ENCODE measurements around the gene NES. TPM values are rescaled to one million over a fixed set of nuclear protein-coding genes. Genes with fewer than 3 reads are reported as not detected.

The NES gene
- total RNA-seq, 1 experiment from 2014 or later = 168 TPM

DNA sequence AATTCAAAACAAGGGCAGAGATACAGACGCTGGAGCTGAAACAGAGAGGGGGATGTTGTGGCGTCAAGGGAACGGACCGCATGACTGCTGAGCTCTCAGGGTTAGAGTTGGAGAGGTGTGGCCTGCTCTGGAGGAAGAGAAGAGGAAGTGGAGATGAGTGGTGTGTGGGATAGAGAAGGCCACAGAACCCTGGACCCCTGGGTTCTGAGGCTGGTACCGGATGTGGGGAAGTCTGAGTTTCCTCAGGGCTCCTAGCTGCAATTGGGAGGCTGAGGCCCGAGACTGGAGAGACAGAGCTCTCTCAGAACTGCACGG, 33.5 kb downstream of the NES start:
- H3K4ac ChIP-seq (ENCODE audit: low read depth, low read length) = no peak overlapping the region
- no peak overlapping the region for H3K27ac Mint-ChIP-seq

More for the DNA sequence above, 33.5 kb downstream of the NES start:
- no peaks in the 10 kb centered on the region for H4K20me1 ChIP-seq (ENCODE audit: control insufficient read depth, insufficient read depth, insufficient read length)
- no peak overlapping the region for H4K91ac ChIP-seq (ENCODE audit: insufficient read length, low read depth, low read length)
- H3K79me1 ChIP-seq (ENCODE audit: insufficient read depth, low read depth, low read length, poor library complexity, severe bottlenecking) = no peaks in the 10 kb centered on the region
- H4K5ac ChIP-seq (ENCODE audit: insufficient read length, low read depth, low read length) = no peak overlapping the region
- H2AFZ ChIP-seq (ENCODE audit: low read length) = no peak overlapping the region
- H3T11ph ChIP-seq (ENCODE audit: low read length) = no peak overlapping the region
- H2BK120ac ChIP-seq (ENCODE audit: low read depth, low read length, poor library complexity, severe bottlenecking) = no peak overlapping the region
- H3K4me2 ChIP-seq (ENCODE audit: insufficient read depth, insufficient read length, low read length) = no peak overlapping the region
- peaks cover 4% of the 10 kb centered on the region; the same call in 1 of the 2 replicates for H3K4me1 ChIP-seq (ENCODE audit: insufficient read depth, low read length)
- no CpG with 5 or more reads among the region's 7 CpGs for WGBS (ENCODE audit: extremely low coverage, insufficient read length, low lambda C conversion rate)
- H3K56ac ChIP-seq (ENCODE audit: insufficient read length, low read depth, low read length) = no peak overlapping the region
- peaks cover 11% of the 10 kb centered on the region for H3K23me2 ChIP-seq (ENCODE audit: insufficient read length, low read depth, low read length, poor library complexity, severe bottlenecking)
- no peak overlapping the region for H3K27ac ChIP-seq (ENCODE audit: insufficient read length, low read depth, low read length)
- H3K27me3 ChIP-seq (ENCODE audit: insufficient read depth, low read length) = peaks cover 10% of the 10 kb centered on the region; the same call in 1 of the 2 replicates
- no peak overlapping the region for H2BK5ac ChIP-seq (ENCODE audit: insufficient read length, low read length)
- H3K9me3 ChIP-seq (ENCODE audit: control insufficient read depth, low read depth, low read length) = no peaks in the 10 kb centered on the region
- no peak overlapping the region for H2BK20ac ChIP-seq (ENCODE audit: low read depth, low read length, poor library complexity, severe bottlenecking)
- no peak overlapping the region for H2BK12ac ChIP-seq (ENCODE audit: insufficient read length, low read depth, low read length)
- Mint-ChIP-seq H3K27me3 (ENCODE audit: low read depth) (peaks cover 96% of the 10 kb centered on the region), H3K36me3 (ENCODE audit: insufficient read depth in 1 of 3, low read depth in 3 of 3) (no peaks in the 10 kb centered on the region), H3K9me3 (no peaks in the 10 kb centered on the region; a peak in 1 of 5 replicates), H3K4me1 (peaks cover 21 to 24% of the 10 kb centered on the region in 2 experiments), H3K4me3 (no peak overlapping the region)
- no peak overlapping the region for H4K8ac ChIP-seq (replicated peaks; ENCODE audit: insufficient read length, low read depth, low read length)
- H3K79me2 ChIP-seq (ENCODE audit: insufficient read depth, low read length) = no peaks in the 10 kb centered on the region
- no peak overlapping the region for H3K9ac ChIP-seq (ENCODE audit: extremely low read depth, insufficient read length, low read length)
- no peak overlapping the region for H2AK5ac ChIP-seq (ENCODE audit: insufficient read length, low read length)
- DNase-seq = no peak
- no peak overlapping the region for H3K14ac ChIP-seq (ENCODE audit: insufficient read depth, low read length)
- H3K18ac ChIP-seq (ENCODE audit: insufficient read length, low read depth, low read length) = no peak overlapping the region
- H2BK15ac ChIP-seq (ENCODE audit: low read depth, low read length) = no peak overlapping the region
- H3K23ac ChIP-seq (ENCODE audit: insufficient read length, low read depth, low read length) = no peak overlapping the region
- TF ChIP-seq, protein P1, sequence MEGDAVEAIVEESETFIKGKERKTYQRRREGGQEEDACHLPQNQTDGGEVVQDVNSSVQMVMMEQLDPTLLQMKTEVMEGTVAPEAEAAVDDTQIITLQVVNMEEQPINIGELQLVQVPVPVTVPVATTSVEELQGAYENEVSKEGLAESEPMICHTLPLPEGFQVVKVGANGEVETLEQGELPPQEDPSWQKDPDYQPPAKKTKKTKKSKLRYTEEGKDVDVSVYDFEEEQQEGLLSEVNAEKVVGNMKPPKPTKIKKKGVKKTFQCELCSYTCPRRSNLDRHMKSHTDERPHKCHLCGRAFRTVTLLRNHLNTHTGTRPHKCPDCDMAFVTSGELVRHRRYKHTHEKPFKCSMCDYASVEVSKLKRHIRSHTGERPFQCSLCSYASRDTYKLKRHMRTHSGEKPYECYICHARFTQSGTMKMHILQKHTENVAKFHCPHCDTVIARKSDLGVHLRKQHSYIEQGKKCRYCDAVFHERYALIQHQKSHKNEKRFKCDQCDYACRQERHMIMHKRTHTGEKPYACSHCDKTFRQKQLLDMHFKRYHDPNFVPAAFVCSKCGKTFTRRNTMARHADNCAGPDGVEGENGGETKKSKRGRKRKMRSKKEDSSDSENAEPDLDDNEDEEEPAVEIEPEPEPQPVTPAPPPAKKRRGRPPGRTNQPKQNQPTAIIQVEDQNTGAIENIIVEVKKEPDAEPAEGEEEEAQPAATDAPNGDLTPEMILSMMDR (conservative IDR thresholded peaks at IDR 0.05) = no peak

Data from H9 (cell line).